ENCODE measurements around the gene KSR2. TPM values are rescaled to one million over a fixed set of nuclear protein-coding genes. Genes with fewer than 3 reads are reported as not detected.

Gene KSR2
- total and polyA plus RNA-seq, 4 donors: 0.09 to 1.8 (median 0.37) TPM

DNA sequence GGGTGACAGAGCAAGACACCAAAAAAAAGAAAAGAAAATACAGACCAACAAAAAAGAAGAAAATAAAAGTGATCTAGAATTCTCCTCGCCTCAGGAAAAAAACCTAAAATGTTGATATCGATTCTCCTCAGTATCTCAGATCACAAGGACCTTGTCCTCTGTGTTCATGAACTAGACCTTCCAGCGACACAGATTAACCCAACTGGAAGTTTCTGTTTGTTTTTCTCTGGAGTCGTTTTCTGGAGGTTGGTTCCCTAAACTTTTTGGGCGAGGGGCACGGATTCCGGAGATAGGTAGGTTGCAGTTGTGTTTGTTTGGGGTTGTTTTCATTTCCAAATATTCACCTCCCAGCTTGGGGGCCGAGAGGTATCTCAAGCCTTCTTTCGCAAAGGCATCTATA, 47.2 kb upstream of the KSR2 start:
- DNase-seq (no peak), ATAC-seq (ENCODE audit: insufficient read depth, low FRiP score) (no peak)
- Histone ChIP-seq H3K27me3 (ENCODE audit: control insufficient read depth in 3 of 3, insufficient read depth in 3 of 3, low read length in 2 of 3) (no peaks in the 10 kb centered on the region), H3K9me3 (ENCODE audit: control insufficient read depth in 4 of 4, insufficient read depth in 3 of 4, low read length in 3 of 4) (no peaks in the 10 kb centered on the region), H3K4me1 (ENCODE audit: control insufficient read depth in 5 of 5, insufficient read depth in 5 of 5, low read length in 5 of 5) (peaks cover 0 to 13% (median 5%) of the 10 kb centered on the region in 5 donors), H3K4me3 (no peak overlapping the region), H3K36me3 (ENCODE audit: control insufficient read depth in 4 of 4, insufficient read depth in 4 of 4, low read length in 4 of 4) (peaks cover 2 to 10% (median 6%) of the 10 kb centered on the region in 4 donors), H3K9ac (ENCODE audit: insufficient read depth in 1 of 2, low read length in 2 of 2) (no peak overlapping the region), H3K27ac (ENCODE audit: low read depth in 1 of 2, low read length in 1 of 2) (no peak overlapping the region)
- WGBS, 2 donors: 32 to 34% methylated on average over 9 of the region's 9 CpGs
- no peak for TF ChIP-seq CTCF (IDR thresholded peaks at IDR 0.05; ENCODE audit: control extremely low read depth, extremely low read depth)

- ATAC-seq (ENCODE audit: insufficient read depth, low FRiP score) (no peak), DNase-seq (no peak)
- WGBS, 2 donors: 93 to 95% methylated on average over 2 of the region's 2 CpGs
Observed at GRCh38 chr12:118015306-118015705, 46.5 kb upstream of the KSR2 start.

DNA sequence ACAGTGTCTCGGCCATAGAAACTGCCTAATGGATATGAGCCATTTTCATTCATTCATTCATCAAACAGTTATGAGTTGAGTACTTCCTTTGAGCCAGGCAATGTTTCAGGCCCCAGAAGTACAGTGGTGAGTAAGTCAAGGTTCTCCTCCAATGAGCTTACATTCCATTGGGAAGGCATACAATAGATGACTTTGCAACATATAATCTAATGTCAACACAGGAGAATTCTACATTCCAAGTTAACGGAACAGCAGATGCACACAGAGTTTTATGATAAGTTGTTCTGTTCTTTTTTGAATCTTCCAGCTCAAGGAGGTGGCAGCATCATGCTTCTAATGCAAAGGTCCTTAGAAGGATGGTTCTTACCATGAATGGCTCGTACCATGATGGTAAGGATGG, 44.5 kb upstream of the KSR2 start:
- ATAC-seq (ENCODE audit: insufficient read depth, low FRiP score) (no peak), DNase-seq (no peak)
- Histone ChIP-seq H3K4me3 (no peak overlapping the region), H3K36me3 (ENCODE audit: control insufficient read depth in 4 of 4, insufficient read depth in 4 of 4, low read length in 4 of 4) (no peaks in the 10 kb centered on the region), H3K4me1 (ENCODE audit: control insufficient read depth in 5 of 5, insufficient read depth in 5 of 5, low read length in 5 of 5) (peaks cover 0 to 13% (median 5%) of the 10 kb centered on the region in 5 donors), H3K9me3 (ENCODE audit: control insufficient read depth in 4 of 4, insufficient read depth in 3 of 4, low read length in 3 of 4) (no peaks in the 10 kb centered on the region), H3K9ac (ENCODE audit: insufficient read depth in 1 of 2, low read length in 2 of 2) (no peak overlapping the region), H3K27ac (ENCODE audit: low read depth in 1 of 2, low read length in 1 of 2) (no peak overlapping the region), H3K27me3 (ENCODE audit: control insufficient read depth in 3 of 3, insufficient read depth in 3 of 3, low read length in 2 of 3) (no peaks in the 10 kb centered on the region)
- WGBS, 2 donors: 87 to 91% methylated on average over 3 of the region's 3 CpGs
- TF ChIP-seq CTCF (IDR thresholded peaks at IDR 0.05; ENCODE audit: control extremely low read depth, extremely low read depth): no peak

More at GRCh38 chr12:118015306-118015705, 46.5 kb upstream of the KSR2 start:
- Histone ChIP-seq H3K27me3 (ENCODE audit: control insufficient read depth in 3 of 3, insufficient read depth in 3 of 3, low read length in 2 of 3) (no peaks in the 10 kb centered on the region), H3K4me3 (no peak overlapping the region), H3K4me1 (ENCODE audit: control insufficient read depth in 5 of 5, insufficient read depth in 5 of 5, low read length in 5 of 5) (peaks cover 0 to 13% (median 5%) of the 10 kb centered on the region in 5 donors), H3K9me3 (ENCODE audit: control insufficient read depth in 4 of 4, insufficient read depth in 3 of 4, low read length in 3 of 4) (no peaks in the 10 kb centered on the region), H3K27ac (ENCODE audit: low read depth in 1 of 2, low read length in 1 of 2) (no peak overlapping the region), H3K36me3 (ENCODE audit: control insufficient read depth in 4 of 4, insufficient read depth in 4 of 4, low read length in 4 of 4) (peaks cover 2 to 10% (median 4%) of the 10 kb centered on the region in 4 donors), H3K9ac (ENCODE audit: insufficient read depth in 1 of 2, low read length in 2 of 2) (no peak overlapping the region)
- TF ChIP-seq CTCF (IDR thresholded peaks at IDR 0.05; ENCODE audit: control extremely low read depth, extremely low read depth): no peak

- no peak for TF ChIP-seq CTCF (IDR thresholded peaks at IDR 0.05; ENCODE audit: control extremely low read depth, extremely low read depth)
- 88 to 95% methylated on average over 3 of the region's 3 CpGs for WGBS, 2 donors
- ATAC-seq (ENCODE audit: insufficient read depth, low FRiP score): no peak
- Histone ChIP-seq H3K4me3 (no peak overlapping the region), H3K27me3 (ENCODE audit: control insufficient read depth in 3 of 3, insufficient read depth in 3 of 3, low read length in 2 of 3) (no peaks in the 10 kb centered on the region), H3K4me1 (ENCODE audit: control insufficient read depth in 5 of 5, insufficient read depth in 5 of 5, low read length in 5 of 5) (peaks cover 0 to 5% (median 0%) of the 10 kb centered on the region in 5 donors), H3K9ac (ENCODE audit: insufficient read depth in 1 of 2, low read length in 2 of 2) (no peak overlapping the region), H3K27ac (ENCODE audit: low read depth in 1 of 2, low read length in 1 of 2) (no peak overlapping the region), H3K9me3 (ENCODE audit: control insufficient read depth in 4 of 4, insufficient read depth in 3 of 4, low read length in 3 of 4) (no peaks in the 10 kb centered on the region), H3K36me3 (ENCODE audit: control insufficient read depth in 4 of 4, insufficient read depth in 4 of 4, low read length in 4 of 4) (no peaks in the 10 kb centered on the region)
- no peak for DNase-seq
Observed at GRCh38 chr12:118011961-118012360, 43.2 kb upstream of the KSR2 start.
